GM13977 (cell line): ENCODE data around the gene ZBED2.

Experiments used
- DNase-seq: peaks from one replicate; pipeline ENCODE4 v3.0.0; 2012; ENCODE audit warnings: low spot score
- in situ Hi-C: fragments of 300-500 bp; cut with MboI; formaldehyde crosslinking; loops from one replicate; pipeline ENCODE4 v1.12.0; 2022; ENCODE audit warnings: low sequenced_read_pairs, low pct_unique_long_range_greater_than_20kb, mixed read lengths, inconsistent platforms; ENCODE audit not compliant: unreplicated experiment
- TF ChIP-seq, protein P1 (sequence below): IDR thresholded peaks from 2 replicates; pipeline ENCODE4 v1.5.1; 2012; ENCODE audit warnings: mild to moderate bottlenecking, control low read depth; ENCODE audit not compliant: insufficient read depth; ENCODE audit errors: extremely low read depth, missing control alignments

ZBED2 gene

DNA sequence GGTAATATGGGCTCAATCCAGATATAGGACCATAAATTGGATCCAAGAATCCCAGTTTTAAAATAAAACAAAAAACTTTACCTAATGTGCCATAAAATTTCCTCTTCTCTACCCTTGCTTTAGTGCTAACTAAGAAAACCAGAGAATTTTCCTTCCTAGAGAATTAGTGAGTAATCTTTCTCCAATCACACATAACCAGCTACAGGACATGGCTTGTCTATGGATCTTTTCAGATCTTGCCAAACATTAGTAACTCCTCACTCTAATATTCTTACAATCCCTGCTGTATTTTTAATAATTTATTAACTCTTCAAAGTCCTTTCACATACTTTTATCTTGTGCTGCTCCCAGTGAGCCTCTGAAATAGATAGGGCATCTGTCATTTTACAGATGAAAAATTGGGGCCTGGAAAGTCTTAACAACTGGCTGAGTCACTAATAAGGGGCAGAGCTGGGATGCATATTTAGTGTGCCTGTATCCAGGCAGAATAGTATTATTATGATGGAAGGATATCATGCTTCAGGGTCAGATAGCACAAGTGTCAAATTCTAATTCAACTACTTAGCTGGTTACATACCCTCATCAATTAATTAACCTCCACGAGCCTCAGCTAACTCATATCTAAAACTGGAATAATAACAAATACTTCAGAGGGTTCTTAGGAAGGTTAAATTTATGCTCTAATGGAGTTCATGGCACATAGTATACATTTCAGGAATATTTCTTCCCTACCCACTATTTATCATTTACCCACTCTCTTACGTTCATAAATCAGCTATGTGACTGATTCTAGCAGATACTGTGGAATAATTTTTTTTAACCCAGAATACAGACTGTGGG, 5.6 kb downstream of the ZBED2 start:
- DNase-seq = no peak
- TF ChIP-seq, protein P1, sequence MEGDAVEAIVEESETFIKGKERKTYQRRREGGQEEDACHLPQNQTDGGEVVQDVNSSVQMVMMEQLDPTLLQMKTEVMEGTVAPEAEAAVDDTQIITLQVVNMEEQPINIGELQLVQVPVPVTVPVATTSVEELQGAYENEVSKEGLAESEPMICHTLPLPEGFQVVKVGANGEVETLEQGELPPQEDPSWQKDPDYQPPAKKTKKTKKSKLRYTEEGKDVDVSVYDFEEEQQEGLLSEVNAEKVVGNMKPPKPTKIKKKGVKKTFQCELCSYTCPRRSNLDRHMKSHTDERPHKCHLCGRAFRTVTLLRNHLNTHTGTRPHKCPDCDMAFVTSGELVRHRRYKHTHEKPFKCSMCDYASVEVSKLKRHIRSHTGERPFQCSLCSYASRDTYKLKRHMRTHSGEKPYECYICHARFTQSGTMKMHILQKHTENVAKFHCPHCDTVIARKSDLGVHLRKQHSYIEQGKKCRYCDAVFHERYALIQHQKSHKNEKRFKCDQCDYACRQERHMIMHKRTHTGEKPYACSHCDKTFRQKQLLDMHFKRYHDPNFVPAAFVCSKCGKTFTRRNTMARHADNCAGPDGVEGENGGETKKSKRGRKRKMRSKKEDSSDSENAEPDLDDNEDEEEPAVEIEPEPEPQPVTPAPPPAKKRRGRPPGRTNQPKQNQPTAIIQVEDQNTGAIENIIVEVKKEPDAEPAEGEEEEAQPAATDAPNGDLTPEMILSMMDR = no peak
- in situ Hi-C loops = no loop called here

DNA sequence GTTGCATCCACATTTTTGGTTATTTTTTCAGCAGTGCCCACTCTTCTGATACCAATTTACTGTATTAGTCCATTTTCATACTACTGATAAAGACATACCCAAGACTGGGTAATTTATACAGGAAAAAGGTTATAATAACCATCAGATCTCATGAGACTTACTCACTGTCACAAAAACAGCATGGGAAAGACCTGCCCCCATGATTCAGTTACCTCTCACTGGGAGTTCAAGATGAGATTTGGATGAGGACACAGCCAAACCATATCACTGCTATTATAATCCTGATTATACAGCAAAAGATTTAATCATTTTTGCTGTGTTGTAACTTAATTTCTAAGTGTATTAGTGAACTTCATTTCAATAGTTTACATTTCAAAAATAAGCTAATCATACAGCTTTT, 6.6 kb downstream of the ZBED2 start:
- TF ChIP-seq, protein P1 = no peak
- in situ Hi-C loops = no loop called here

DNA sequence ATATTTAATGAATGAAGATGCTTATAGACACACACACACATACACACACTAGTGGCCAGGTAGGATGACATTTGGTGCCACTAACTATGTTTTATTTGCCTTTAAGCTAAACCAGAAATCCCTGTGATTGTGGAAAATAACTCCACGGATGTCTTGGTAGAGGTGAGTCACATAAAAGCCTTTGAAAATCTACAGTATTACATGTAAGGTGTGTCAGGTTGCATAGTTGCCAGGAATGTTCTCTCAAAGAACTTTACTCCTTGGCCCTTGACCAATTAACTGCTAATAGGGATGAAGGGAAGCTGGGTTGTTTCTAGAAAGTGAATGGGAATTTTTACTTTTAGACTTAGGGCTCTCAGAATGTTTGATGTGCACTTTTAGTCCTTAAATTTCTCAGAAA, 9.9 kb downstream of the ZBED2 start:
- in situ Hi-C loops = no loop called here
- no peak for DNase-seq
- TF ChIP-seq, protein P1 = no peak

More for the DNA sequence above, 6.6 kb downstream of the ZBED2 start:
- DNase-seq = no peak

DNA sequence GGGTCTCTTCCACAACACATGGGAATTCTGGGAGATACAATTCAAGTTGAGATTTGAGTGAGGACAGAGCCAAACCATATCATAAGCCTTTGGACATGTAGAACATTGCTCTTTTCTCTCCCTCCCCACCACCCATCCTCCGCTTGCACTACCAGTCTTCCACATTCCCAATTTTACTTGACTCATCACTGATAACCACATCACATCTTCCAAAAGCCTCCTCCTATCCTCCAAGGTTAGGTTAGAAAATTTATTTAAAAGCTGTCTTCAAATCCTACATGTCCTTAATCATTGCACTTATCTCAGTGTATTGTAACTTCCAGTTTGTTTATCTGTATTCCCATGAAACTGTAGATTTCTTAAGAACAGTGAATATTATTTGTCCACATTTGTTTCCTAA, 10.4 kb downstream of the ZBED2 start:
- in situ Hi-C loops = no loop called here
- DNase-seq = no peak
- TF ChIP-seq, protein P1 = no peak

DNA sequence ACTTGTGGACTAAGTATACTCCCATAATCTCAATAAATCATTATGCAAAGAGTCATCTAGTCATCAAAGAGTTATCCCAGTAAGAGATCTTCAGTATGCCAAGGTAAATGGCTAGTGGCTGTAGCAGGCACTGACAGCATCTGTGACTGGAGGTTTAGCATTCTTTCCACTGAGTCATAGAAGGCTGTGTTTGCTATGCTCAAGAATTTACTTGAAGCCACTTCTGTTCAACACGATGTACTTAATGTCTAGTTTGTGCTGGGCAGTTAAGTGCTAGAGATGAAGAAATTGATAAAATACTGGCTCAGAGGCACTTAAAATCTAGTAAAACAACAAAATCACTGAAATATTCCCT, 13.0 kb downstream of the ZBED2 start:
- TF ChIP-seq, protein P1 = no peak
- DNase-seq = no peak
- in situ Hi-C loops = no loop called here

DNA sequence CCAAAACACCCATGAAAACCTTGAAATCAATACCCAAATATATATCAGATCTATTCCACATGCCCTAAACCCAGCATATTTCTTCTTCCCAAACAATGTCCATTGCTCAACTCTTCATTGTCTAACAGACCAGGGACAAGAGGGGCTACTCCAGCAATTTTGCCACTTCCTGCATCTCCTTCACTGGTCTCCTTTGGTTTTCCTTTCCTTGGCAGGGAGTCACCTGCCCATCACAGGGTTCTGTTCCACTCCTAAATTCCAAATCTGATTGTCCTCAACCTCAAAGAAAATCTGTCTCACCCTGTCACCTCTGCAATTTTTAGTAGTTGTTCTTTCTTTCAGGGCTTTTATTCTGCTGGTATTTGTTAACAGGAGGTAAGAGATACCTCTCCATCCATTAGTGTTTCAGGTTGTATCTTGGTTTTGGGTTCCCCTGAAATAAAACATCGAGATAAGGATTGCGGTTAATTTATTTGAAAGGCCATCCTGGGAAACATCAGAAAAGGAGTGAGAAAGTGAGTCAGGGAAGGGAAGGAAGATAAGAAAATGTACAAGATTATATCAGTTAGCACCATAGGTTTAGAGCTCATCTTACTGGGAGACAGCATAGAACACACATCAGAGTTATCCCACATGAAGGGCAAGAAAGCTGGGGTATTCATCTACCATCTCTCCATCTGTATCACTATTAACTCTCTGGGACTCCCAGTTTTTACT, 13.6 kb downstream of the ZBED2 start:
- DNase-seq = no peak

More for the DNA sequence above, 13.6 kb downstream of the ZBED2 start:
- TF ChIP-seq, protein P1 = no peak
- in situ Hi-C loops = no loop called here
